GM23338 (cell line): ENCODE measurements around the gene PRKAA2. TPM values are rescaled to one million over a fixed set of nuclear protein-coding genes. Genes with fewer than 3 reads are reported as not detected.

Experiments
- ATAC-seq: fragments of 200-7000 bp; cut with Tn5 transposase; 3 replicates; pipeline ENCODE4 v1.9.1; 2020
- DNase-seq: peaks from one replicate; pipeline ENCODE4 v3.0.0-alpha.2; 2015; ENCODE audit warnings: low spot score
- H2AFZ ChIP-seq: fragments of 200-600 bp; sonication (generic); 2 replicates; pipeline ENCODE4 v1.8.0; 2016; ENCODE audit warnings: antibody characterized with exemption, mild to moderate bottlenecking, moderate library complexity
- H3F3A ChIP-seq: fragments of 200-600 bp; sonication (generic); replicated peaks from 2 replicates; pipeline ENCODE4 v1.8.0; 2017; ENCODE audit warnings: antibody characterized with exemption, mixed run types, low read depth
- H3K27ac ChIP-seq: fragments of 200-600 bp; sonication (generic); 2 replicates; pipeline ENCODE4 v1.6.1; 2016; ENCODE audit warnings: low read depth
- H3K27me3 ChIP-seq: fragments of 200-600 bp; sonication (generic); 2 replicates; pipeline ENCODE4 v1.8.0; 2016; ENCODE audit warnings: mild to moderate bottlenecking, mixed run types, moderate library complexity; ENCODE audit not compliant: insufficient read depth
- H3K36me3 ChIP-seq: fragments of 200-600 bp; sonication (generic); 2 replicates; pipeline ENCODE4 v1.8.0; 2016; ENCODE audit warnings: mild to moderate bottlenecking; ENCODE audit not compliant: insufficient read depth
- H3K4me1 ChIP-seq: fragments of 200-600 bp; sonication (generic); 2 replicates; pipeline ENCODE4 v1.8.0; 2016; ENCODE audit warnings: mild to moderate bottlenecking, moderate library complexity; ENCODE audit not compliant: insufficient read depth
- H3K4me2 ChIP-seq: fragments of 200-600 bp; sonication (generic); 2 replicates; pipeline ENCODE4 v1.7.1; 2017; ENCODE audit warnings: mixed run types
- H3K4me3 ChIP-seq: fragments of 200-600 bp; sonication (generic); 2 replicates; pipeline ENCODE4 v1.6.1; 2016; ENCODE audit warnings: mixed run types
- H3K79me2 ChIP-seq: fragments of 200-600 bp; sonication (generic); replicated peaks from 2 replicates; pipeline ENCODE4 v1.8.0; 2017; ENCODE audit warnings: mild to moderate bottlenecking; ENCODE audit not compliant: insufficient read depth
- H3K9me2 ChIP-seq: fragments of 200-600 bp; sonication (generic); 2 replicates; pipeline ENCODE4 v1.8.0; 2017; ENCODE audit not compliant: insufficient read depth
- H4K20me1 ChIP-seq: fragments of 200-600 bp; sonication (generic); replicated peaks from 2 replicates; pipeline ENCODE4 v1.8.0; 2017; ENCODE audit warnings: mild to moderate bottlenecking; ENCODE audit not compliant: insufficient read depth
- H3K27ac Mint-ChIP-seq: 2 replicates; pipeline ENCODE4 v1.8.0; 2020; ENCODE audit warnings: inconsistent platforms, mild to moderate bottlenecking, moderate library complexity, mixed read lengths
- H3K27me3 Mint-ChIP-seq: 3 replicates; pipeline ENCODE4 v1.8.0; 2022; ENCODE audit warnings: low read depth, mild to moderate bottlenecking, moderate library complexity, mixed read lengths, inconsistent platforms; ENCODE audit not compliant: insufficient read depth, poor library complexity
- H3K36me3 Mint-ChIP-seq: 3 replicates; pipeline ENCODE4 v1.8.0; 2021; ENCODE audit warnings: low read depth, mild to moderate bottlenecking, inconsistent platforms, moderate library complexity, mixed read lengths
- H3K4me1 Mint-ChIP-seq: 3 replicates; pipeline ENCODE4 v1.8.0; 2020; ENCODE audit warnings: mild to moderate bottlenecking, inconsistent platforms, mixed read lengths
- H3K4me3 Mint-ChIP-seq: 3 replicates; pipeline ENCODE4 v1.8.0; 2021; ENCODE audit warnings: moderate library complexity, mild to moderate bottlenecking, inconsistent platforms, mixed read lengths
- H3K9me3 Mint-ChIP-seq: 3 replicates; pipeline ENCODE4 v1.8.0; 2020; ENCODE audit warnings: moderate library complexity, mild to moderate bottlenecking, inconsistent platforms, mixed read lengths
- ETS1 ChIP-seq: IDR thresholded peaks from 2 replicates; pipeline ENCODE4 v1.6.1; 2016; ENCODE audit warnings: antibody characterized with exemption
- ZNF462 ChIP-seq: fragments of 250-450 bp; sonication (Bioruptor Pico); IDR thresholded peaks from 2 replicates; pipeline ENCODE4 v1.5.0; 2020; ENCODE audit warnings: mild to moderate bottlenecking, moderate library complexity
- polyA plus RNA-seq: library from polyadenylated mRNA; unstranded; fragments of >200 nt; fragmentation: Nextera tagmentation; extraction: Ambion mirVana; gene quantifications from 2 replicates; pipeline ENCODE4 v1.2.1, GENCODE V29; 2016
- total RNA-seq: library from RNA; depleted of rRNA; stranded (reverse); fragments of >200 nt; shearing (Covaris generic); gene quantifications from 2 replicates; pipeline ENCODE4 v1.2.3, GENCODE V29; 2014

The PRKAA2 gene
- total and polyA plus RNA-seq, 2 experiments from 2014 or later: 3.0 to 8.7 TPM

DNA sequence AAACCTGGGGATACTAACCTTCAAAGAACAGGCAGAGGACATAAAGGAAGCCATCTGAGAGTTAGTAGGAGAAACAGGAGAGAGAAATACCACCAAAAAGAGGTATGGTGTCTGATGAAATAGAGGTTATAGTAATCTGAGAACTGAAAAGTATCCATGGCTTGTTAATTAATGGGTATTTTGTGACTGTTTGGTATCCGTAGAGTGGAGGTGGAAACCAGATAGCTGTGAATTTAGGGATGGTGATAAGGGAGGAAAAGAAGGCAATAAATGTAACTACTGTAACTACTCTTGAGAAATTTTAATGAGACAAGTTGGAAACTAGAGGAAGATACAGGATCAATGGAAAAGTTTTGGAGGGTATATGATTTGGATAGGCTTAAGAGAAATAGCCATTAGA, 27.5 kb downstream of the PRKAA2 start:
- no peaks in the 10 kb centered on the region for H3K9me2 ChIP-seq
- H3K4me2 ChIP-seq: no peak overlapping the region
- H2AFZ ChIP-seq: no peak overlapping the region
- H3K27ac ChIP-seq: no peak overlapping the region
- H4K20me1 ChIP-seq: no peaks in the 10 kb centered on the region
- H3K79me2 ChIP-seq: no peaks in the 10 kb centered on the region
- H3K27ac Mint-ChIP-seq: no peak overlapping the region
- ATAC-seq (no peak), DNase-seq (no peak)
- H3K27me3 Mint-ChIP-seq: no peaks in the 10 kb centered on the region
- H3K36me3 Mint-ChIP-seq: no peaks in the 10 kb centered on the region
- no peak overlapping the region for H3K4me3 Mint-ChIP-seq
- no peaks in the 10 kb centered on the region for H3K4me1 ChIP-seq
- no peaks in the 10 kb centered on the region for H3K9me3 Mint-ChIP-seq
- H3K27me3 ChIP-seq: no peaks in the 10 kb centered on the region
- no peaks in the 10 kb centered on the region for H3K4me1 Mint-ChIP-seq
- no peak overlapping the region for H3K4me3 ChIP-seq
- H3K36me3 ChIP-seq: no peaks in the 10 kb centered on the region
- no peak for TF ChIP-seq ZNF462 (CRISPR knock-in tag)
- no peaks in the 10 kb centered on the region for H3F3A ChIP-seq

GRCh38 chr1:56675763-56676162, 30.6 kb downstream of the PRKAA2 start:
- H4K20me1 ChIP-seq: no peaks in the 10 kb centered on the region
- H3K4me1 Mint-ChIP-seq: no peaks in the 10 kb centered on the region
- H3K9me3 Mint-ChIP-seq: no peaks in the 10 kb centered on the region
- H2AFZ ChIP-seq: no peak overlapping the region
- H3K27me3 ChIP-seq: no peaks in the 10 kb centered on the region
- no peaks in the 10 kb centered on the region for H3K79me2 ChIP-seq
- H3K4me3 Mint-ChIP-seq: no peak overlapping the region
- H3K4me2 ChIP-seq: no peak overlapping the region
- H3F3A ChIP-seq: no peaks in the 10 kb centered on the region
- H3K27ac ChIP-seq: no peak overlapping the region
- no peak overlapping the region for H3K4me3 ChIP-seq
- H3K36me3 ChIP-seq: no peaks in the 10 kb centered on the region
- no peak for ATAC-seq
- H3K4me1 ChIP-seq: no peaks in the 10 kb centered on the region
- H3K27me3 Mint-ChIP-seq: no peaks in the 10 kb centered on the region
- peaks cover 15% of the 10 kb centered on the region; the same call in 2 of the 3 replicates for H3K36me3 Mint-ChIP-seq
- no peak for DNase-seq
- H3K9me2 ChIP-seq: no peaks in the 10 kb centered on the region
- no peak overlapping the region; the same call in 1 of the 2 replicates for H3K27ac Mint-ChIP-seq
- TF ChIP-seq ETS1 (no peak), ZNF462 (CRISPR knock-in tag) (no peak)
